ENCODE data around the gene SLC25A34.

DNA sequence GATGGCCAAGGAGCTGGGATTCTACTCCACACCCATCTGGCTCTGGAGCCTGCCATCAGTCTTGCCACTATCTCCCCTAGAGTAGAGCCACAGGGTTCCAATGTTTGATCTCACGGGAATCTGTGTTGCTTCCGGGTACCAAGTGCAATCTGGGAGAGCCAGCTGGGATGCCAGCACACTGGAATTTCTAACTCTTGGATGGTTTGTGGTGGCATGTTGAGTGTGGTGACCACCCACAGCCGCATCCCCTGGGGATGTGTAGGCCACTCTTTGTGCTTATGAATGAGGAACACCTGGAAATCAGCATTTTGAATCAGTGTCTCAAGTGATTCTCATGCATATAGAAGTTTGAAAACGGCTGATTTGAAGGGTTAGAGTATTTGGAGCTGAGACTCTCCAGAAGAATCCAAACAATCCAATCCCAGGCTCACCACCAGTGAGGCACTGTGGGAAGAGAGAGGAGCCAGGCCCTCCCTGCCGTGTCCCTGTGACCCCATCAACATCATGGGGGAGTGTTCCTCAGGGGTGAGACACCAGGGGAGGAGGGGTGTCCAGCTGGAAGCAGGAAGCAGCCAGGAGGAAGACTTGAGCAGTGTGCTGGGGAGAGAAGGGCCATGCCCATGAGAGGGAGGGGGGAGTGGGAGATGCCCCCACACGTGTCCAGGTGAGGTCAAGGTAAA, 35.9 kb downstream of the SLC25A34 start:
- no peak for TF ChIP-seq FOXP2 (optimal IDR thresholded peaks at IDR 0.05; ENCODE audit: control extremely low read depth, extremely low read length, insufficient read depth)
- no peak for TF ChIP-seq POLR2AphosphoS5 (IDR thresholded peaks at IDR 0.05; ENCODE audit: borderline replicate concordance, low read depth, low read length)
- TF ChIP-seq EZH2 (IDR thresholded peaks at IDR 0.05): no peak

Measured in SK-N-MC (cell line).